Stimulated activated CD8-positive, alpha-beta memory T cell treated with anti-CD3 and anti-CD28 coated beads, Interleukin-15, amount 100 ng/mL, for 48 hours (primary cell): ENCODE measurements around the gene TRPV5.
A peak's percentile ranks its signal among the peaks of the same experiment; 100 is the strongest.

ENCODE experiments used
- DNase-seq, 2 donors: peaks; one replicate each; pipeline ENCODE4 v3.0.0-alpha.2; 2020; ENCODE audit warnings: low read depth in 2 of 2

TRPV5 gene

GRCh38 chr7:142885311-142886230 lies 48.0 kb downstream of the TRPV5 start, which contains the start of gene TRPV6:
Gene TRPV6, minus strand, starts transcription at chr7:142885745.
- no peak for DNase-seq

- DNase-seq: no peak
Observed at GRCh38 chr7:142884286-142884640, 49.3 kb downstream of the TRPV5 start.

- no peak for DNase-seq
Observed at GRCh38 chr7:142883571-142884285, 49.8 kb downstream of the TRPV5 start.

- DNase-seq: no peak
Observed at GRCh38 chr7:142883145-142883544, 50.4 kb downstream of the TRPV5 start.

- DNase-seq: no peak
Observed at GRCh38 chr7:142882338-142882678, 51.2 kb downstream of the TRPV5 start.

DNA sequence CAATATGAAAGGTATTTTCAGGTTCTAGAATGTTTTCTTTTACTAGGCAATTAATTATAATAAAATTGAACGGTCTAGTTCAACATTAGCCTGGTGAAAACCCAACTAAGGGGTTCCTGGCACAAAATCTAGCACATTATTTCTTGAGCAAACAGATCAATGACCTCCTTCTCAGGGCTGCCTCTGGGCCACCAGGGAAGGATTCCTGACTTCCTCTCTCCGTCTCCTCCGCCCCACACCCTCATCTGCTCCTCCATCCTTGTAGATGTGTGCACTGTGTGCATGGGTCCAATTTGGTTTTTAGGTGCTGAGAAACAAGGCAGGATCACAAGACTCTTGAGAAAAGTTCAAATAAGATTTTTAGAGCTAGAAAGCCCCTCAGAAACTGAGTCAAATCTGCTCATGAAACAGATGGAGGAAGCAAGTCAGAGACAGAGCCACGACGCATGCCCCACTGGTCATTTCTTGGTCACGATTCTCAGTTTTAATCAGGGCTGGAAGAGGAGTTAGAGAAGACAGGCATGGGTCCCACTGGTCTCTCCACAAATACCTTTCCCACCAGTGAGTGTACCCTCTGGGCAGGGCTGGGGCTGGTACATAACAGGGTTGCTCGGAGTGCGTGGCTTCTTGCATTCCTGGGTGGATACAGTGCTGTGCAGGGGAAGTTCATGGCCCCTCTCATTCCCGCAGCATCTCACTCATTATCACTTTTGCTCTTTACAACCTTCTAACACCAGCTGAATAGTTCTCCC lies 51.8 kb downstream of the TRPV5 start:
- no peak for DNase-seq

DNA sequence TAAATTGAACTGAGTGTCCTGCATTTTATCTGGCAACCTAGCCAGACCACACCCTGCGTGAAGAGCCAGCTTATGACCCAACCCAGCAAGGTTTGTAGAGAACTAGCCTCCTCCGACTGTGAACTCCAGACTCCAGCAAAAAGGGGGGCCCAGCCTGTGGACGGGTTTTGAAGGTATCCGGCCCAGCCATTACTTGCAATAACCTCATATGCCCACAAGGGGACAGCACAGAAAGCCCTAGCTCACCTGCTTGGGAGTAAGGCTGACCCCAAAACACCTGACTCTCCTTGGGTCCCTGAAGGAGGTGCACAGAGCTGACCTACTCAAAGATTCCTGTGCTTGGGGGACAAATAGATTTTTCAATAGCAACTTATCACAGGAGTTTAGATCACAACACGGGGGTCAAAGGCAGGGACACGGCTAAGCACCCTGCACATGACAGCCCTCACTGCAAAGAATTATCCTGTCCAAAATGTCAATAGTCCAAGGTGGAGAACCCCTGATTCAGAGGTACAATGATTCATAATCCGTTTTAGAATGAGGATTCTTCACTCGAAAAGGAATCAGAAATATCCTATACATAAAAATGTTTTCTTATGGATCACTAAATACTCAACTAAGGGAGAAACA lies 52.6 kb downstream of the TRPV5 start:
- no peak for DNase-seq

- DNase-seq: no peak
Observed at GRCh38 chr7:142879060-142879459, 54.5 kb downstream of the TRPV5 start.

- no peak for DNase-seq
Observed at GRCh38 chr7:142878315-142878714, 55.2 kb downstream of the TRPV5 start.

DNA sequence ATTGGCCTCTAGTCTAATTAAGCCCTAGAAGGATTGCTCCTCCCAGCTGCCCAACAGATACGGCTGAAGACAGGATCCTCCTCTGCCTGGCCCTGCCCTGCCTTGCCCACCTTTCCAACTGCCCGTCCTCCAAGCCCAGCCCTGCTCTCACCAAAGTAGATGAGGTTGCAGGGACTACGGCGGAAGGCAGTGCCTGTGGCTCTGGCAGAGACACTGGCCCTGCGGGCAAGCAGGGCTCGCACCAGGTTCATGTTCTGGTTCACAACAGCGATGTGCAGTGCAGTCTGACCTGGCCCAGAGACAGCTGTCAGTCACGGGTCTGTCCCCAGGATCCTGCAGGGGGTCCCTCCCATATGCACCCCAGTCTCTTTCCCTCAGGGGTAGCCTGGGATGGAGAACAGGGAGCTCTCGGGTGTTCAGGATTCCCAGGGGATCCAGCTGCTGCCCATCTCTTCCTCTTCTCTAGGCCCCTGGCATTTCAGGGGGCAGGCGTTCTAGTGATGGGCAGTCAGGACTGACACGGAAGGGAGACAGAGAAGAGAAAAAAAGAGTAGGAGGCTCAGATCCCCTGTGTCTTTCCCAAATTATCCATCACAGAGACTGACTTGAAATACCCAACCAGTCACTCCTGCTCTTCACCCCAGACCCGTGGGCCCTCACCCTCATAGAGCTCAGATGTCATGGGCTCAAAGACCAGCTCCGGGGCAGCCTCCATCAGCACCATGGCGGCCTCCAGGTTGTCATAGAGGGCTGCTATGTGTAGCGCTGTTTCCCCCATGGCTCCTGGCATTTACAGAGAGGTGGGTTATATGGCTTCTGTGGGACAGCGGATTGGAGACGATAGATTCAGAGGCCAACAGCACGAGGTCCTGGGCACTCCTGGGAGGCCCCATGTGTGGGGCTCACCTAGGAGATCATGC lies 56.3 kb downstream of the TRPV5 start:
- no peak for DNase-seq

GRCh38 chr7:142876236-142876960 lies 57.1 kb downstream of the TRPV5 start:
- DNase-seq: no peak

DNA sequence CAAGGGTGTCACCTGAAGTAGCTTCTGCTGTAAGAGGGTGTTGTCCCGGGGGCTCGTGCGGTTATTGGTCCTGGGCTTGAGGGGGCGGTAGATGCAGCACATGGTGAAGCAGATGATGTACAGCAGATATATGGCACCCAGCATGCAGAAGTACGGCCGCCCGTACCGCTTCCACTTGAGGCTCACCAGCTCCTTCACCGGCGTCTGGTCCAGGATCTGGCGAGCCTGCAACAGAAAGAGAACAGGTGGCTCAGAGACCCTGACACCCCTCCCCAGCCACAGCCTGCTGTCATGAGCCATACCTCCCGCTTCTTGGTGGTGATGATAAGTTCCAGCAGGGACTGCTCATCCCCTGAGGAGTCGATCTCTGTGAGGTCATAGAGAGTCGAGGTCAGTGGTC lies 58.1 kb downstream of the TRPV5 start:
- no peak for DNase-seq

DNA sequence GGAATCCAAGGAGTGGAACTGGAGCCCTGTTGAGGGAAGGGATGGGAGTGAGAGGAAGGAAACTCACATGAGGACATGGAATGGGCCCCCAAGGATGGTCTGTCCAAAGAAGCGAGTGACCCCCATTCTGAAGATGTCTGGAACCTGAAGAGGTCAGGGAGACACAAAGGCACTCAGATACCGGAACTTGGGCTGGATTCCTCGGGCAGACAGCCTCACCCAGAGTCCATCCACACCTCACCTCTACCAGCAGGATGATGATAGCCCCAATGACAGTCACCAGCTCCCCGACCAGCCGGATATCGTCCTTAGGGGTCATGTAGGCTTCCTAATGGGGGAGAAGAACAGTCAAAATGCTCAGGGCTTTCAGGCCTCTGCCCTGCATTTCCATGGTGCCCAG lies 58.7 kb downstream of the TRPV5 start:
- DNase-seq: no peak

DNA sequence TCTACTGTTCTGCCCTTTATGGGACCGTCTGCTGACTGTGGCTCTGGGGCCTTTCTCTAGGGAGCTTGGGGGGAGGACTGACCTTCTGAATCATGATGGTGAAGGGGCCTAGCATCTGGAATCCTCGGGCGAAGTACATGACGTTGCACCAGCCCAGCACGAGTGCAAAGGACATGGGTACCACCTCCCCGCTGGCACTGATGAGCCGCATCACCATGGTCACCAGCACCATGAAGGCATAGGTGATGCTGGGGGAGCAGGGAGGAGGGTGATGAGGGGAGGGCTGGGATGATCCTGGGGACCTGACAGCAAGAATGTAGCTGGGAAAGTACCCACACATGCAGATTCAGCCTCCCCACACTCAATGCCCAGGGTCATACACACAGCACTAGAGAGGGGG lies 59.1 kb downstream of the TRPV5 start:
- no peak for DNase-seq

DNA sequence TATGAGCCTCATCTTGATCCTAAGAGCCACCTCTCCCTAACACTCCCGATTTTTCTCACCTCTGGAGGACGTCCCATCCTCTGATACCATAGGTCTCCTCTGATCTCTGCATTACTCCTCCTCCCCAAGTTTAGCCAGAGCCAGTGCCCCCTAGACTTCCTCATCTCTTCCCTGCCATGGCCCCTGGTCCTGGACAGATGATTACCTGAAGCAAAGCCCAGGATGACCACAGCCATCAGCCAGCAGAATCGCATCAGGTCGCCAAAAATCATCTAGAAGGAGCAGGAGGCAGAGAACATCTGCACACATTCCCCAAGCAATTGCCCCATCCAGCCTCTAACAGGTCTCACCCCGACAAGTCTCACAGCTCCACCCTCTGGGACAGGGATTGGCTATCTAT lies 59.7 kb downstream of the TRPV5 start:
- no peak for DNase-seq

GRCh38 chr7:142873281-142873784 lies 60.2 kb downstream of the TRPV5 start:
- DNase-seq: peak in 1 of 2 donors; percentile 11

DNA sequence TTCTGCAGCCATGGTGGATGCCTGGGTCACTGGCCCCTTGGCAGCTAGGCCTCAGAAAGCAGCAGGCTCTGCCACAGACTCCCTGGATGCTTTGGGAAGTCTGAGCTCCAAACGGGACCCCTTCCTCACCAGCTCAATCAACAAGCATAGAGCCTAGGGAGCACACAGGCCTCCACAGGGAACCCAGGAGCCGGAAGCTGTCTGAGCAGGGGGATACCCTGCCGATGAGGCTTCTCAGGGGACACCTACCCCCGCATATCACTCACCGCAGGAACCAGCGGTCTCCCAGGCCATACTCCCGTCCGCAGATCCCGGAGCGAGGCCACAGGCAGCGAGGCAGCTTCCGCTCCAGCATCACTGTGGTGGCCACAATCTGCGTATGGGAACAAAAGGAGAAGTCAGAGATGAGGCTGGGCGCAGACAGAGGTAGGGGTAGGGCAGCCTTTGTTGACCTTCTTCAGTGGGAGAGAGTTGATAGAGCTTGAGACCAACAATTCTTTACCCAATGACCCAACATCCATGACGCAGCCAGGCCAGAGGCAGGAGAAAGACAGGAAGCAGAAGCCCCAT lies 61.4 kb downstream of the TRPV5 start:
- DNase-seq: no peak

- DNase-seq: no peak
Observed at GRCh38 chr7:142871260-142872105, 62.1 kb downstream of the TRPV5 start.
